Aorta (tissue), 5 donors: ENCODE results near the gene ERCC1. TPM values are rescaled to one million over a fixed set of nuclear protein-coding genes. Genes with fewer than 3 reads are reported as not detected.

Source experiments
- ATAC-seq: fragments of 200-7000 bp; cut with Tn5 transposase; one replicate; pipeline ENCODE4 v1.9.1; 2022; ENCODE audit warnings: moderate library complexity; ENCODE audit not compliant: low FRiP score
- DNase-seq, 2 donors: peaks; one replicate each; pipeline ENCODE4 v3.0.0-alpha.2; 2020
- H3K27ac ChIP-seq, 2 donors: one replicate each; pipeline ENCODE4 v1.5.1; 2013; ENCODE audit warnings: low read length in 2 of 2, mild to moderate bottlenecking in 2 of 2, moderate library complexity in 2 of 2, control low read depth in 1 of 2, inconsistent platforms in 1 of 2, low read depth in 1 of 2
- H3K27me3 ChIP-seq, 2 donors: one replicate each; pipeline ENCODE4 v1.6.1; 2013; ENCODE audit warnings: control low read depth in 1 of 2, low read length in 1 of 2, mild to moderate bottlenecking in 1 of 2, moderate library complexity in 1 of 2; ENCODE audit not compliant: insufficient read depth in 2 of 2, control insufficient read depth in 1 of 2
- H3K36me3 ChIP-seq, 2 donors: one replicate each; pipeline ENCODE4 v1.6.1; 2013; ENCODE audit warnings: control low read depth in 1 of 2, low read length in 1 of 2, mild to moderate bottlenecking in 1 of 2; ENCODE audit not compliant: insufficient read depth in 2 of 2, control insufficient read depth in 1 of 2
- H3K4me1 ChIP-seq, 2 donors: one replicate each; pipeline ENCODE4 v1.6.1; 2013; ENCODE audit warnings: low read length in 2 of 2, control low read depth in 1 of 2, mild to moderate bottlenecking in 1 of 2, moderate library complexity in 1 of 2; ENCODE audit not compliant: insufficient read depth in 2 of 2, control insufficient read depth in 1 of 2
- H3K4me3 ChIP-seq, 2 donors: one replicate each; pipeline ENCODE4 v1.5.1; 2013; ENCODE audit warnings: low read length in 2 of 2, control low read depth in 1 of 2, mild to moderate bottlenecking in 1 of 2
- H3K9me3 ChIP-seq: one replicate; pipeline ENCODE4 v1.6.1; 2013; ENCODE audit warnings: mild to moderate bottlenecking, low read length; ENCODE audit not compliant: control insufficient read depth
- WGBS, 2 donors: extraction: QIAGEN DNeasy Blood & Tissue Kit; methylation state at CpG; one replicate each; pipeline ENCODE4 v1.1.7; 2013; 5-methylcytosine and 5-hydroxymethylcytosine counted together
- intact Hi-C, 2 donors: fragments of 100-400 bp; cut with DNase I; formaldehyde crosslinking; loops; one replicate each; pipeline versions ENCODE4 v1.14.2 to v1.15.0; 2022
- polyA plus RNA-seq, 2 donors: library from polyadenylated mRNA; stranded (reverse); fragments of 200-250 nt; gene quantifications; one replicate each; pipeline ENCODE4 v1.2.3, GENCODE V29; 2013
- total RNA-seq, 2 donors: library from RNA; stranded (reverse); fragmentation: NEBNext Ultra II Directional; extraction: Animal tissue kit (Norgen Biotek cat#: 25700); gene quantifications; one replicate each; pipeline ENCODE4 v1.2.1, GENCODE V29; 2021
- donor health status: healthy with polysubstance abuse.
- donor health status: Bipolar disorder and iron deficiency.
- donor health status: DM: no; HTN: no; CAD: no.
- donor health status: DM: no; HTN: no; CAD: no.
- donor health status: DM: yes; HTN: yes; CAD: no.

The ERCC1 gene
- total and polyA plus RNA-seq, 4 donors, result 44.5 to 81.7 (median 65.6) TPM

DNA sequence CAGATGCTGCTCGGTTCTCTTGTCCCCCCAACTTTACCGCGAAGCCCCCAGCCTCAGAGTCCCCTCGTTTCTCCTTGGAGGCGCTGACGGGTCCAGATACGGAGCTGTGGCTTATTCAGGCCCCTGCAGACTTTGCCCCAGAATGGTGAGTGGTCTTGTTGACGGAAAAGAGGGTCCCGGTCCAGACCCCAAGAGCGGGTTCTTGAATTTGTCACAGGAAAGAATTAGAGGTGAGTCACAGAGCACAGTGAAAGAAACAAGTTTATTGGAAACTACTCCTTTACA lies 16.7 kb downstream of the ERCC1 start:
- H3K27me3 ChIP-seq, result no peaks in the 10 kb centered on the region
- no peaks in the 10 kb centered on the region for H3K36me3 ChIP-seq
- 0 to 2% methylated on average over 10 of the region's 10 CpGs for WGBS, 2 donors
- no peaks in the 10 kb centered on the region for H3K9me3 ChIP-seq
- DNase-seq (no peak), ATAC-seq (no peak)
- H3K27ac ChIP-seq, result no peak overlapping the region
- H3K4me3 ChIP-seq, result peak overlapping the region in 1 of 2 donors; percentile 48
- intact Hi-C loops, result no loop called here
- H3K4me1 ChIP-seq, result peaks cover 0 to 4% of the 10 kb centered on the region in 2 donors

DNA sequence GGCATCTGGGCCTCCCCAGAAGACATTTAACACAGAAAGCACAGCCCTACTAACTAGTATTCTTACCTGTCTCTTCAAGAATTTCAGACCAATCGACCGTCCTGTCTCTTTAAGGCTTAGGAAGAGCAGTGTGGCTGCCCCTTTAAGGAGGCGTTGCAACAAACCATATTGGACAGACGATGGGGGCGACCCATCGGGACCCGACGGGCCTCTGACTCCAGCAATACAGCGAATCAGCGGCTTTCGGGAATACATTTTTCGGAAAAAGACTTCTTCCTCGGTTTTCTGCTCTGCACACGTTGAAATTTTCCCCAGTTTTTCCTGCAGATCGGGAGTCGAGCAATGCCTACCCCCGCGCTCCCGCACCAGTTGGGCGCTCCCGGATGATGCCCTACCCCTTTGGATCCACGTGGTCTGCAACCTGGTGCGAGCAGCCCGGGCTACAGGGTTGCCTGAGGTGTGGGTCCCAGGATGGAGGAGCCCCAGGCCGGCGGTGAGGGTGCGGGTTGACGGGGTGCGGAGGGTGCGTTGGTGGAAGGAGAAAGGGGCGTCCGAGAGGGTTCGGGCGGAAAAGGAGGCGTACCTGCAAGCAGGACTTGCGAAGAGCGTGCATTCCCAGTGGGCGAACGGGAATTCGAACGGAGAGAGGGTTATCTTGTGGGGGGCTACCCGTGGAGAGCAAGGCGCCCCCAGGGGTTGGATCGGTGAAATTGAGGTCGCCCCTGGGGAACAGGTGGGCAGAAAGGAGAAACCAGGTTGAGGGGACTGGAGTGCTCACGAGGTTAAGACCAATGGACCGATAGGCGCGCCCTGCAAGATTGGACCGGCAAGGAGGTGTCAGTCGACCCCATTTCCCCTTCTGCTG lies 17.3 kb downstream of the ERCC1 start, which contains the start of gene POLR1G:
POLR1G (plus strand) TSS at position 419 of the 865 bp plus-strand sequence; CDS start at position 472, 53 bp downstream.
- ATAC-seq (peak; percentile 84), DNase-seq (peak; percentile 84 to 91)
- Histone ChIP-seq H3K9me3 (no peaks in the 10 kb centered on the region), H3K27ac (peak within 1 kb of the TSS; percentile 64 to 65), H3K4me3 (peak within 1 kb of the TSS; percentile 48 to 61), H3K27me3 (no peaks in the 10 kb centered on the region), H3K4me1 (peaks cover 0 to 4% of the 10 kb centered on the region in 2 donors), H3K36me3 (no peaks in the 10 kb centered on the region)
- intact Hi-C loops, result loop anchor here in 1 of 2 donors (1.0 kb wide), 1 partner anchor 18 kb away; no protein-coding TSS in a partner anchor
- WGBS, 2 donors, result 0 to 1% methylated on average over 51 of the region's 51 CpGs

DNA sequence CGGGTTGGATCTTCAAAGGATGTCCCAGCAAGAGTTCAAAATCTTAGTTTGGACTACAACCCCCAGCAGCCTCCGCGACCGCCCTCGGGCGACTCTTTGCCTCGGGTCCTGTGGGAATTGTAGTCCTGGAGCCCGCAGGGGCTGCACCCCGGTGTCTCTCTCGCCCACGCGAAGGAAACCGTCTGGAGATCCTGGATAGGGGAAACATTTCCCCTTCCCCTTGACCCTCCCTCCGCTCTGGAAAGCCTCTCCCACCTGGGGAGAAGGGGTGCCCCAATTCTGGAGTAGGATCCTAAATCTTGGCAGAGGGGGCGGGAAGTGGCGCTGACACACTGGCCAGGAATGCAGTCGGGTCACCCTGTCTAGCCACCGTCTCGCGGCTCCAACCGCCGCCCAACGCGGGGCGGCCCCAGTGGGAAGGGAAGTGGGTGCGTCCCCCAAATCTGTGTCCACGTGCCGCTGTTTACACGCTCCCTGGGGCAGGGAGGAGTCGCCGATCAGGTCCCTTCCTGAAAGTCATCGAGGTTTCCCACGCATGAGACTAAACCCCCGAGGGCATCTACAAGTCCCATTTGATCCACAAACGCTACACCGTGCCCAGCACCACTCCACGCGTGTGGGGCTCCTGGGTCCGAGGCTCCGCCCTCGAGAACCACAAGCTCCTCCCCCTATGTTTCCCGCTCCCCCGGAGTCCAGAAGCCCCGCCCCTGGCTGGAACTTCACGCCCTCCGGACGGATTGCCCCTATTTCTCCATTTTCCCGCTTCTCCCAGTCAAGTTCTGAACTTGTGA lies 18.1 kb downstream of the ERCC1 start:
- DNase-seq (peak; percentile 95 to 96), ATAC-seq (peak; percentile 92)
- H3K4me1 ChIP-seq, result peaks cover 0 to 4% of the 10 kb centered on the region in 2 donors
- peak overlapping the region; percentile 48 to 61 for H3K4me3 ChIP-seq
- intact Hi-C loops, result loop anchor here in 1 of 2 donors (1.0 kb wide), 1 partner anchor 19 kb away; no protein-coding TSS in a partner anchor
- 0% methylated on average over 48 of the region's 48 CpGs for WGBS, 2 donors
- H3K9me3 ChIP-seq, result no peaks in the 10 kb centered on the region
- H3K27me3 ChIP-seq, result no peaks in the 10 kb centered on the region
- peak overlapping the region; percentile 64 to 87 for H3K27ac ChIP-seq
- no peaks in the 10 kb centered on the region for H3K36me3 ChIP-seq

DNA sequence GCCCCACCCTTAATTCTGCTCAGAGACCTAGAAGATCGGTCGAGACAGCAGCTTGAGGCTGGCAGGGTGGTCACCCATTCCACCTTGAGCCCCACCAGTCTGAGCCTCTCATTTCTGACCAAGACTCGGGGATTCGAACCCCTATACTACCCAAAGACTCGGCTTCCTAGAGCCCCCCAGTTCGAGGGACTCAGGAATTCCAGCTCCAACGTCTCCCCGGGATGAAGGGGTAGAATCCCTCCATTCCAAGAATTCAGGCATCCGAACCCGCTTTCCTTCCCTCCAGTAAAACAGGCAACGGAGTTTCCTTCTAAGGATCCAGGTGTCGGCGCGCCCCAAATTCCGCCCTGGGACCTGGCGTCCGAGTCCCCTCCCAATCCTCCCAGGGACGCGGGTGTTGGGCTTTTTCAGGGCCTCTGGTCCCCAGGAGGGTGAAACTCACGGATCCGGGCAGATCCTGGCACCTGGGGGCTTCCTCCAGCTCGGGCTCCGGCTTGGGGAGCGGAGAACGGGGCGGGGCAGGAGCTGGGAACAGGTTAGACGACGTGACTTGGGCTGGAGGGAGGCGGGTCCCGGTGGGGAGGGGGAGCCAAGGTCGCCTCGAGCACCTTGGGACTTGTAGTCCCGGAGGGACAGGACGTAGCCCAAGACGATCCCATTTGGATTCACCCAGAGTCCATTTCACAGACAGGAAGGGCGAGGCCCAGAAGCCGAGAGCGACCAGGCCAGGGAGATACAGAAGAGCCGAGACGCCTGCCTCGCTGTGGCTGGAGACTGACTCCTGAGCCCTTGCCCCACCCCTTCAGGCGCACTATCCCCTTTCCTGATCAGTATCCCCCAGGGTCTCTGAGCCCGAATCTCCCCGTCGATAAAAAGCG lies 18.9 kb downstream of the ERCC1 start, which contains the start of gene PPP1R13L:
PPP1R13L (minus strand) TSS at position 513 of the 878 bp plus-strand sequence. CDS start 6,751 bp downstream, outside the sequence.
- Histone ChIP-seq H3K4me1 (peaks cover 0 to 4% of the 10 kb centered on the region in 2 donors), H3K9me3 (no peaks in the 10 kb centered on the region), H3K4me3 (peak within 1 kb of the TSS; percentile 48 to 61), H3K36me3 (no peaks in the 10 kb centered on the region), H3K27me3 (no peaks in the 10 kb centered on the region), H3K27ac (peak within 1 kb of the TSS; percentile 64 to 87)
- intact Hi-C loops, result no loop called here
- ATAC-seq (peak; percentile 78), DNase-seq (peak; percentile 92)
- 1% methylated on average over 42 to 46 of the region's 46 CpGs for WGBS, 2 donors

DNA sequence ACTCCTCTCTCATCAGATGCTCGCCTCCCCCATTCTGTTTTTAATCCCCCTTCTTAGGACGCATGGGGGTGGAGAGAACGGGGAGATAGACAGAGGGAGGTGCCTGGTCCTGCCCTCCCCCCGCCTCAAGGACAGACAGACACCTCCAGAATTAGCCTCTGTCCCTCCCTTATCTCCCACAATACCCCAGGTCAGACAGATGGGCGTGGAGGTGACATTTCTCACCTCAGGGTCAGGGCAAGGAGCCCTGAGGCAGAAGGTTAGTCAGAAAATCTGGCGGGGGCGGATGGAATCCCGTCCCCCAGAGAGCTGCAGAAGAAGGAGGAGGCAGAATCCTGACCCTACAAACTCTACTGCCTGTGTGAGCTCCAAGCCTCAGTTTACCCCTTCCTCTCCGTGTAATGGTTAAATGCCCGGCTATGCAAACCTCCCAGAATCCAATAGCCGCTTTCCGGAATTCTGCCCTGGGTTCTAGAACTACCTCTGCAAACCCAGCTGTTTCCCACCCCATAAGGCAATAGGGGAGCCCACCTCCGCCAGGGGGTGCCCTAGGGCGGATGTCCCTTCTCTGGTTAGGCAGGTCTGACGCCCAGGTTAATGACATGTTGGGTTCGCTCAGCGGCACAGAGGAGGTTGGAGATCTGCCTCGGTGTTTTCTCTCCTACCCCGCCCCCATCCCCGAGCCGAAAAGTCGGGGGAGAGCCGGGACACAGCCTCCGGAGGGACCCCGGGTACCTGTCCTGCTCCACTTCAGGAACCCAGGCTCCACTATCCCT lies 19.7 kb downstream of the ERCC1 start:
- H3K27ac ChIP-seq, result no peak overlapping the region
- H3K27me3 ChIP-seq, result no peaks in the 10 kb centered on the region
- intact Hi-C loops, result no loop called here
- H3K4me3 ChIP-seq, result peak overlapping the region; percentile 45 to 61
- H3K9me3 ChIP-seq, result no peaks in the 10 kb centered on the region
- DNase-seq, result peak; percentile 70 to 86
- H3K4me1 ChIP-seq, result peaks cover 0 to 4% of the 10 kb centered on the region in 2 donors
- no peak for ATAC-seq
- H3K36me3 ChIP-seq, result no peaks in the 10 kb centered on the region
- WGBS, 2 donors, result 14 to 15% methylated on average over 25 of the region's 25 CpGs

DNA sequence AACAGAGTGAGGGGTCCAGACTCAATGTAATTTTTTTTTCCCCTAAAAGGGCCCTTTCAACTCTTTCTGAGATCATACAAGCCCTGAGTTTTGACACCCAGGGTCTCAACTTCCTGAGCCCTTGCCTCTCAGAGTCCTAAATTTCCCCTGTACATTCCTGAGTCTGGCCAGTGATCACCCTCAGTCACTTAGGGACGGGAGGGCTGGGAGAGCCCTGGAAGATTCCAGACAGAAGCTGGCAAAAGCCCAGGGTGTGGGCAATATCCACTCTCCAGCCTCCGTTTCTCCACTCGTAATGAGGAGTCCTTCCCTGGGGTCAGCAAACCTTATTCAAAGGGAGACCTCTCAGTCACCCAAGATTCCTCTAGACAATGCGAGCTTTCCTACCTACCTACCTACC lies 20.4 kb downstream of the ERCC1 start:
- intact Hi-C loops, result no loop called here
- ATAC-seq (no peak), DNase-seq (no peak)
- no peaks in the 10 kb centered on the region for H3K36me3 ChIP-seq
- peaks cover 0 to 4% of the 10 kb centered on the region in 2 donors for H3K4me1 ChIP-seq
- no peaks in the 10 kb centered on the region for H3K9me3 ChIP-seq
- H3K27me3 ChIP-seq, result no peaks in the 10 kb centered on the region
- no peak overlapping the region for H3K4me3 ChIP-seq
- no peak overlapping the region for H3K27ac ChIP-seq
- WGBS, 2 donors, result 26 to 29% methylated on average over 4 of the region's 4 CpGs

DNA sequence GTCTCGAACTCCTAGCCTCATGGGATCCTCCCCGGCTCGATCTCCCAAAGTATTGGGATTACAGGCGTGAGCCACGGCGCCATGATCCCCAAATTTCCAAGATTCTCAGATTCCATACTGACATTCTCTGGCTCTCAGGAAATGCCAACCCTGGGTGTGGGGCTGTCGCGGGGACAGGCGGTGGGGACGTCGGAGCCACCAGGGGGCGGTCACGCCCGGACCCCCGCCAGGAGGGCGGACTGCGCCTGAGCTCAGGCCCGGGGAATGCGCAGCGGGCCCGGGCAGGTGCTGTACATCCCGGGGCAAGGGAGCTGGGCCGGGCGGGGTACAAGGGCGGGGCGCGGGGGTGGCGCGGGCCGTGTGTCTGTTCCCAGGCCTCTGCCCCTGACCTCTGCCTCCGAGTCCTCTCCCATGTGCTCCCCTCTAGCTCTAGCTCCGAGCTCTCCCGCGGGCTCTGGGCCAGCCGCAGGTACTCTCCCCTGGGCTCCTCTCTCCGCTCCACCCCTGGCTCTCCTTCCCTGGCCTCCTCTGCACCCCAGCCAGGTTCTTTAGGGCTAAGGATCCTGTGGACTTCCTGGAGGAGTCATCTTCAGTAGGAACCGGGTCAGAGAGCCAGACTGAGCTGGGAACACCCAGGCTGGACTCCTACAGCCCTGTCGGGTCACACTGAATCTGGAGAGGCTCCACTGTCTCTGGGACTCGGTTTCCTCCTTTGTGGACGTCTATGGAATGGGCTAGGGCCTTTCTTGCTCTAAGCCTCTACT lies 21.2 kb downstream of the ERCC1 start:
- ATAC-seq, result no peak
- H3K27me3 ChIP-seq, result no peaks in the 10 kb centered on the region
- H3K4me3 ChIP-seq, result no peak overlapping the region
- peak in 1 of 2 donors; percentile 82 for DNase-seq
- no peak overlapping the region for H3K27ac ChIP-seq
- WGBS, 2 donors, result 40 to 42% methylated on average over 31 to 40 of the region's 40 CpGs
- no peaks in the 10 kb centered on the region for H3K36me3 ChIP-seq
- H3K4me1 ChIP-seq, result peaks cover 0 to 4% of the 10 kb centered on the region in 2 donors
- intact Hi-C loops, result no loop called here
- no peaks in the 10 kb centered on the region for H3K9me3 ChIP-seq
